WTC11 (cell line): ENCODE data around the gene HPCA. TPM values are rescaled to one million over a fixed set of nuclear protein-coding genes. Genes with fewer than 3 reads are reported as not detected.

Experiments
- ATAC-seq: fragments of 200-7000 bp; cut with Tn5 transposase; 2 replicates; pipeline ENCODE4 v1.10.0; 2021; ENCODE audit warnings: mild to moderate bottlenecking, moderate library complexity
- CTCF ChIA-PET: fragments of 300-600 bp; sonication (Branson Sonifier 250); formaldehyde crosslinking; loops from one replicate; lab custom pipeline; 2021; ENCODE audit warnings: antibody characterized with exemption; lab: Charles Lee
- POLR2A ChIA-PET: fragments of 350-600 bp; sonication (Branson Sonifier 250); formaldehyde crosslinking; loops from one replicate; lab custom pipeline; 2021; ENCODE audit warnings: antibody characterized with exemption; lab: Charles Lee
- DNase-seq: peaks from one replicate; pipeline ENCODE4 v3.0.0; 2021; ENCODE audit warnings: low spot score
- H3K27ac Mint-ChIP-seq: 2 replicates; pipeline ENCODE4 v1.8.0; 2021; ENCODE audit warnings: mixed read lengths
- H3K27me3 Mint-ChIP-seq: 2 replicates; pipeline ENCODE4 v1.8.0; 2021; ENCODE audit warnings: low read depth, mild to moderate bottlenecking, moderate library complexity, mixed read lengths
- H3K36me3 Mint-ChIP-seq: 2 replicates; pipeline ENCODE4 v1.8.0; 2021; ENCODE audit warnings: mixed read lengths
- H3K4me1 Mint-ChIP-seq: 2 replicates; pipeline ENCODE4 v1.8.0; 2022; ENCODE audit warnings: mixed read lengths
- H3K4me3 Mint-ChIP-seq: 2 replicates; pipeline ENCODE4 v1.8.0; 2021; ENCODE audit warnings: mild to moderate bottlenecking, moderate library complexity, mixed read lengths
- H3K9me3 Mint-ChIP-seq: 2 replicates; pipeline ENCODE4 v1.8.0; 2021; ENCODE audit warnings: mixed read lengths
- AFF4 ChIP-seq: sonication (generic); formaldehyde crosslinking; IDR thresholded peaks from 2 replicates; pipeline ENCODE4 v1.8.1; 2023; ENCODE audit warnings: mild to moderate bottlenecking, missing genetic modification reagents, borderline replicate concordance
- CBFB ChIP-seq: sonication (generic); formaldehyde crosslinking; IDR thresholded peaks from 2 replicates; pipeline ENCODE4 v1.8.1; 2022; ENCODE audit warnings: mild to moderate bottlenecking, low read depth, missing genetic modification reagents
- CREM ChIP-seq: sonication (generic); formaldehyde crosslinking; IDR thresholded peaks from 2 replicates; pipeline ENCODE4 v1.8.1; 2022; ENCODE audit warnings: mild to moderate bottlenecking, missing genetic modification reagents, moderate library complexity
- ELF4 ChIP-seq: sonication (generic); formaldehyde crosslinking; IDR thresholded peaks from 2 replicates; pipeline ENCODE4 v1.8.1; 2022; ENCODE audit warnings: low read depth, mild to moderate bottlenecking, moderate library complexity, missing genetic modification reagents
- ERG ChIP-seq: fragments of 250-450 bp; sonication (Bioruptor Pico); IDR thresholded peaks from 2 replicates; pipeline ENCODE4 v1.8.0; 2021; ENCODE audit warnings: mild to moderate bottlenecking
- FOXP1 ChIP-seq: sonication (generic); formaldehyde crosslinking; IDR thresholded peaks from 2 replicates; pipeline ENCODE4 v1.8.0; 2022; ENCODE audit warnings: missing genetic modification reagents, mild to moderate bottlenecking, moderate library complexity, borderline replicate concordance
- JUN ChIP-seq: sonication (generic); formaldehyde crosslinking; IDR thresholded peaks from 2 replicates; pipeline ENCODE4 v1.8.0; 2023; ENCODE audit warnings: mild to moderate bottlenecking, missing genetic modification reagents
- KAT7 ChIP-seq: sonication (generic); formaldehyde crosslinking; IDR thresholded peaks from 2 replicates; pipeline ENCODE4 v1.8.1; 2023; ENCODE audit warnings: missing genetic modification reagents, mild to moderate bottlenecking, borderline replicate concordance
- NR1H2 ChIP-seq: sonication (generic); formaldehyde crosslinking; IDR thresholded peaks from 2 replicates; pipeline ENCODE4 v1.9.0; 2021; ENCODE audit warnings: mild to moderate bottlenecking, moderate library complexity, missing genetic modification reagents
- OVOL2 ChIP-seq: fragments of 250-450 bp; sonication (Bioruptor Pico); IDR thresholded peaks from 2 replicates; pipeline ENCODE4 v1.9.0; 2021; ENCODE audit warnings: mild to moderate bottlenecking, borderline replicate concordance
- PRDM15 ChIP-seq: sonication (generic); formaldehyde crosslinking; IDR thresholded peaks from 2 replicates; pipeline ENCODE4 v1.8.0; 2022; ENCODE audit warnings: missing genetic modification reagents
- PRRX2 ChIP-seq: fragments of 250-450 bp; sonication (Bioruptor Pico); IDR thresholded peaks from 2 replicates; pipeline ENCODE4 v1.8.0; 2021; ENCODE audit warnings: mild to moderate bottlenecking
- RELA ChIP-seq: sonication (generic); formaldehyde crosslinking; IDR thresholded peaks from 2 replicates; pipeline ENCODE4 v1.8.1; 2022; ENCODE audit warnings: missing genetic modification reagents, mild to moderate bottlenecking, borderline replicate concordance
- SP1 ChIP-seq: sonication (generic); formaldehyde crosslinking; conservative IDR thresholded peaks from 2 replicates; pipeline ENCODE4 v1.8.1; 2022; ENCODE audit warnings: missing genetic modification reagents
- ZBTB21 ChIP-seq: sonication (generic); formaldehyde crosslinking; IDR thresholded peaks from 2 replicates; pipeline ENCODE4 v1.8.1; 2023; ENCODE audit warnings: mild to moderate bottlenecking, missing genetic modification reagents, borderline replicate concordance
- ZNF232 ChIP-seq: sonication (generic); formaldehyde crosslinking; IDR thresholded peaks from 2 replicates; pipeline ENCODE4 v1.8.0; 2022; ENCODE audit warnings: mild to moderate bottlenecking, missing genetic modification reagents
- total RNA-seq: library from RNA; stranded (reverse); gene quantifications from 3 replicates; pipeline ENCODE4 v1.2.3, GENCODE V29; 2021
- TF ChIP-seq, protein P1 (sequence below): sonication (generic); formaldehyde crosslinking; IDR thresholded peaks from 2 replicates; pipeline ENCODE4 v1.8.1; 2023; ENCODE audit warnings: mild to moderate bottlenecking, missing genetic modification reagents, moderate library complexity
- TF ChIP-seq, protein P2 (sequence below): fragments of 250-450 bp; sonication (Bioruptor Pico); IDR thresholded peaks from 2 replicates; pipeline ENCODE4 v1.9.0; 2021; ENCODE audit warnings: mild to moderate bottlenecking

HPCA gene
- total RNA-seq, 1 experiment from 2014 or later: 1.9 TPM

GRCh38 chr1:32886004-32886827 lies at the start of gene HPCA (continued):
- TF ChIP-seq RELA (CRISPR knock-in tag): peak; percentile 98
- TF ChIP-seq FOXP1: peak; percentile 99
- TF ChIP-seq SP1: peak; percentile 81
- peak; percentile 99 for TF ChIP-seq ZNF232 (CRISPR knock-in tag)
- TF ChIP-seq ZBTB21 (CRISPR knock-in tag): peak; percentile 96
- peak; percentile 95 for TF ChIP-seq NR1H2 (CRISPR knock-in tag)
- TF ChIP-seq KAT7: peak; percentile 97
- peak; percentile 93 for TF ChIP-seq CREM (CRISPR knock-in tag)
- TF ChIP-seq ERG (CRISPR knock-in tag): peak; percentile 90; the same call in 1 of the 2 replicates
- TF ChIP-seq PRDM15: peak; percentile 59; the same call in 1 of the 2 replicates
- TF ChIP-seq OVOL2 (CRISPR knock-in tag): no peak
- TF ChIP-seq, protein P1, sequence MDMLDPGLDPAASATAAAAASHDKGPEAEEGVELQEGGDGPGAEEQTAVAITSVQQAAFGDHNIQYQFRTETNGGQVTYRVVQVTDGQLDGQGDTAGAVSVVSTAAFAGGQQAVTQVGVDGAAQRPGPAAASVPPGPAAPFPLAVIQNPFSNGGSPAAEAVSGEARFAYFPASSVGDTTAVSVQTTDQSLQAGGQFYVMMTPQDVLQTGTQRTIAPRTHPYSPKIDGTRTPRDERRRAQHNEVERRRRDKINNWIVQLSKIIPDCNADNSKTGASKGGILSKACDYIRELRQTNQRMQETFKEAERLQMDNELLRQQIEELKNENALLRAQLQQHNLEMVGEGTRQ: peak; percentile 66
- TF ChIP-seq AFF4 (CRISPR knock-in tag): peak; percentile 95
- peak; percentile 99 for TF ChIP-seq CBFB

DNA sequence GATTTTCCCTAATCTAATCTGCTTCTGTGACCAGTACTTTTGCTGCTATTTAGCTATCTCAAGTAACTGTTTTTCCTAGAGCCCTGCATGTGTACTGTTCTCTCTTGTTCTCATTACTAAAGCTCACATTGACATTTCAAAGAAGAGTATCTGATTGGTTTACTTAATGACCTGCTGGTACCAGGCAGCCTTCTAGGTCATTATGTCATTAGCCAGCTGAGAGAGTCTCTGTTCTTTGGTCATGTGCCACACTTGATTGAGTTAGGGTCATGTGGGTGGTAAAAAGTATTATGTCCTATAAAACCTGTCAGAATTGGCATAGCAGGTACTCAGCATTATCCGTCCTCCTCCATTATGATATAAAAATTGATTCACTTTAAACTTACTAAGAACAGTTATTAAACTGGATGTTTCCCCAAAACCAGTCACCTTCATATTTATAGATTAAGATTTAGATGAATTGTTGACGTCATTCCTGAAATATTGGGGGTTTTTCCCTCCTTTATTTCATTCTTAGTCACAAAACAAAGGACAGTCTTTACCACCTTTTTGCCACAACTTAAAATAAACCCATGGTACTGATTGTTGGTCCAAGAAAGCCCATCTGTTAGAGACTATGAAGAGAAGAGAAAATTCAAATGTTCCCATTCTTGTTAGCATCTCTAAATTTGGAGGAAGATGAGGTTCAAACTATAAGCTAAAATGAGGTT lies 37.8 kb upstream of the HPCA start:
- no peak overlapping the region for H3K27ac Mint-ChIP-seq
- CTCF ChIA-PET: no interaction called here
- H3K36me3 Mint-ChIP-seq: peaks cover 27% of the 10 kb centered on the region
- peaks cover 4% of the 10 kb centered on the region; the same call in 1 of the 2 replicates for H3K4me1 Mint-ChIP-seq
- no peaks in the 10 kb centered on the region for H3K27me3 Mint-ChIP-seq
- no peak for ATAC-seq
- H3K9me3 Mint-ChIP-seq: no peaks in the 10 kb centered on the region
- no peak for DNase-seq
- no peak overlapping the region for H3K4me3 Mint-ChIP-seq
- TF ChIP-seq JUN: no peak
- TF ChIP-seq ELF4 (CRISPR knock-in tag): no peak
- TF ChIP-seq PRRX2 (CRISPR knock-in tag): no peak
- TF ChIP-seq, protein P2, sequence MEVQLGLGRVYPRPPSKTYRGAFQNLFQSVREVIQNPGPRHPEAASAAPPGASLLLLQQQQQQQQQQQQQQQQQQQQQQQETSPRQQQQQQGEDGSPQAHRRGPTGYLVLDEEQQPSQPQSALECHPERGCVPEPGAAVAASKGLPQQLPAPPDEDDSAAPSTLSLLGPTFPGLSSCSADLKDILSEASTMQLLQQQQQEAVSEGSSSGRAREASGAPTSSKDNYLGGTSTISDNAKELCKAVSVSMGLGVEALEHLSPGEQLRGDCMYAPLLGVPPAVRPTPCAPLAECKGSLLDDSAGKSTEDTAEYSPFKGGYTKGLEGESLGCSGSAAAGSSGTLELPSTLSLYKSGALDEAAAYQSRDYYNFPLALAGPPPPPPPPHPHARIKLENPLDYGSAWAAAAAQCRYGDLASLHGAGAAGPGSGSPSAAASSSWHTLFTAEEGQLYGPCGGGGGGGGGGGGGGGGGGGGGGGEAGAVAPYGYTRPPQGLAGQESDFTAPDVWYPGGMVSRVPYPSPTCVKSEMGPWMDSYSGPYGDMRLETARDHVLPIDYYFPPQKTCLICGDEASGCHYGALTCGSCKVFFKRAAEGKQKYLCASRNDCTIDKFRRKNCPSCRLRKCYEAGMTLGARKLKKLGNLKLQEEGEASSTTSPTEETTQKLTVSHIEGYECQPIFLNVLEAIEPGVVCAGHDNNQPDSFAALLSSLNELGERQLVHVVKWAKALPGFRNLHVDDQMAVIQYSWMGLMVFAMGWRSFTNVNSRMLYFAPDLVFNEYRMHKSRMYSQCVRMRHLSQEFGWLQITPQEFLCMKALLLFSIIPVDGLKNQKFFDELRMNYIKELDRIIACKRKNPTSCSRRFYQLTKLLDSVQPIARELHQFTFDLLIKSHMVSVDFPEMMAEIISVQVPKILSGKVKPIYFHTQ (CRISPR knock-in tag): no peak
- POLR2A ChIA-PET: no interaction called here
